ENCODE measurements around the gene C16orf90.
"Not testable (repeated sequence)": the region's sequence is repeated elsewhere in the genome, so short reads cannot be mapped to it uniquely, and the experiment has no call there.

The C16orf90 gene

DNA sequence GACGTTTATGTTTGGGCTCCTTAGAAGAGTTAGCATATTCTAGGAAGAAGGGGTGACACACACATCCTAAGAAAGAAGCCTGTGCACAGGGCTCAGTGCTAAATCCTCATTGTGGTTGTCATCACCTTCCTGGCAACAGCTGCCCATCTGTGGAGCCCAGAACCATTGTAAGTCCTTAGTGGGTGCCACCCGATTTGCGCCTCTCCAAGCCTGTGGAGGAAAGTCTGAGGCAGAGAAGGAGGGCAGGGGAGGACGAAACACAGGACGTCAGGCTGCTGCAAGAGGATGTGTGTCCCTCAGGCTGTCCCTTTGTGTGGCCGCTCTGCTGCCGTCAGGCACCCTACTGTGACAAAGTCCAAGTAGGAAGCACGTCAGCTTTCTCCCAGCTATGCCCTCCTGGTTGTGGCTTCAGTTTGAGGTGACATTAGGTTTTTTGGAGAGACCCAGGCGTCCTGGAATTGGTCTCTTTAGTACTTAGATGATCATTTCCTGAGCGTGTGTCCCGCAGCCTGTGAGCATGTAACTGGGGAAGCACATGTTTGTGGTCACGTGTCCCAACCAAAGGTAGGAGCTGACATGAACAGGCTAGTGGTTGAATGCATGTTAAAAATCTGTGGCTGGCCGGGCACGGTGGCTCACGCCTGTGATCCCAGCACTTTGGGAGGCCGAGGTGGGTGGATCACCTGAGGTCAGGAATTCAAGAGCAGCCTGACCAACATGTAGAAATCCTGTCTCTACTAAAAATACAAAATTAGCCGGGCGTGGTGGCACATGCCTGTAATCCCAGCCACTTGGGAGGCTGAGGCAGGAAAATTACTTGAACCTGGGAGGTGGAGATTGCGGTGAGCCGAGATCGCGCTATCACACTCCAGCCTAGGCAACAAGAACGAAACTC is 16.2 kb upstream of the C16orf90 start:
- DNase-seq = no peak

DNA sequence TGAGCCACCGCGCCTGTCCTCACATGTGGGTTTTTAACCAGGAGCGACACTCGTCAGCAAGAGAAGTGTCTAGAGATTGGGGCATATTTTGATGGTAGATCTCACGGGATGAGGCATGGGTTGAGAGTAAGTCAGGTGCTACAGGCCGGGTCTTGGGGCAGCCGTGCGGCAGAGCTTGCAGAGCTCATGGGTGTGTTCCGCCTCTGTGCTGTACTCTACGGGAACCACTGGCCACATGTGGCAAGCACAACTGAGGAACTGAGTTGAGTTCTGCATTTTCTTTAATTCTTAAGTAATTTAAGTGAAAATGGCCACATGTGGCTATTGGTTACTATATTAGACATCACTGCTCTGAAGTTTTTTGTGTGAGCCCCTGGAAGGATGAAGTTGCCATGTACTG is 15.1 kb upstream of the C16orf90 start:
- DNase-seq = no peak

DNA sequence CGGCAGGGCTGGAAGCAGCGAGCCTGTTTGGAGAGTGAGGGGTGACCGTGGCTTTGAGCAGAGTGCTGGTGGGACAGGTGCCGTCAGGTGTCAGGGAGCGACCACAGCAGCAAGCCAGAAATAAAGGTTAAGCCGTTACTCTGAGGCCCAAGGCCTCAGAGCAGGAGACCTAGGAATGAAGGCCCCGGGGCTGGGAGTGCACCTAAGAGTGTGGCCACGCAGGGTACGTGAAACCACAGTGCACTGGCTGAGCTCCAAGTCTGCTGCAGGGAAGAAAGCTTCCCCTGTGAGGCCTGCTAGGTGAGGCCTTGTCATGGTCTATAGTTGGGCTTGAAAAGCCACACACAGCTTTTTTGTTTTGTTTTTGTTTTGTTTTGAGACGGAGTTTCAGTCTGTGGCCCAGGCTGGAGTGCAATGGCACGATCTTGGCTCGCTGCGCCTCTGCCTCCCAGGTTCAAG is 14.2 kb upstream of the C16orf90 start:
- DNase-seq = no peak

DNA sequence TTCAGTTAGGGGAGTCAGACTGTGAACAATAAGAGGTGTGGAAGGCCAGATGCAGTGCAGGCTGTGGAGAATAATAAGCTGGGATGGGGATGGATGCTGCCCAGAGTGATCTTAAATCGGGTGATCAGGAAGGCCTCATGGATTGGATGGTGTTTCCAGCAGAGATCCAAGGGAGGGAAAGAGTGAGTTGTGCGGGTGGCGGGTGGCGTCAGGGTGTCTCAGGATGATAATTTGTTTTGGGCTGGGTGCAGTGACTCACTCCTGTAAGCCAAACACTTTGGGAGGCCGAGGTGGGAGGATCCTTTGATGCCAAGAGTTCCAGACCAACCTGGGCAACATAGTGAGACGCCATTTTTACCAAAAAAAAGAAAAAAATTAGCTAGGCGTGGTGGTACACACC is 13.4 kb upstream of the C16orf90 start:
- DNase-seq = no peak

DNA sequence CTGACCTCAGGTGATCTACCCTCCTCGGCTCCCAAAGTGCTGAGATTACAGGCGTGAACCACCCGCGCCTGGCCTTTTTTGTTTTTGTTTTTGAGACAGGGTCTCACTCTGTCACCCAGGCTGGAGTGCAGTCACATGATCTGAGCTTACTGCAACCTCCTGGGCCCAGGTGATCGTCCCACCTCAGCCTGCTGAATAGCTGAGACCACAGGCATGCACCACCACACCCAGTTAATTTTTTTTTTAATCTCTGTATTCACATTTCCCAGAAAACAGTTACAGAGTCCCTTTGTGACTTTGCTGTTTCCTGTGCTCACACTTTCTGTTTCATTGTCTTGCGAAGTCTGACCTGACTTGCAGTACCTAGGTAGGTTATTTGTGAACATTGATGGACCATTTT is 8.2 kb upstream of the C16orf90 start:
- DNase-seq = no peak

DNA sequence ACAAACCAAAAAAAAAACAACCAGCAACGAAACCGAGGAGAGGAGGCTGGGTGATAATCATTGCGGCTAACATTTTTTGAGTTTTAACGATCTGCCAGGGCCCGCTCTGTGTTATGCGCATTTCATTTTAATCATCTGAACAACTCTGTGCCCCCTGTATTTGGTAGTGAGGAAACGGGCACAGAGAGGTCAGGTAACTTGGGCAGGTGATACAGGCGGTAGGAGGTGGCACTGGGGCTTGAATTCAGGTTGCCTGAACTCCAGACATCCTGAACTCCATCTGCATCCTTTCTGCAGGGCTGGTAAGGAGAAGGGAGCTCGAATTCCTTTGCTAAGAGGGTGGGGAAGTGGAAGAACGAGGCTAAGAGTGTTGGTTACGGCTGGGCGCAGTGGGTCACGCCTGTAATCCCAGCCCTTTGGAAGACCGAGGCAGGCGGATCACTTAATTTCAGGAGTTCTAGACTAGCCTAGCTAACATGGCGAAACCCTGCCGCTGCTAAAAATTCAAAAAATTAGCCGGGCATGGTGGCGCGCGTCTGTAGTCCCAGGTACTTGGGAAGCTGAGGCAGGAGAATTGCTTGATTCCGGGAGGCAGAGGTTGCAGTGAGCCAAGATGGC is 6.6 kb upstream of the C16orf90 start:
- DNase-seq = no peak

DNA sequence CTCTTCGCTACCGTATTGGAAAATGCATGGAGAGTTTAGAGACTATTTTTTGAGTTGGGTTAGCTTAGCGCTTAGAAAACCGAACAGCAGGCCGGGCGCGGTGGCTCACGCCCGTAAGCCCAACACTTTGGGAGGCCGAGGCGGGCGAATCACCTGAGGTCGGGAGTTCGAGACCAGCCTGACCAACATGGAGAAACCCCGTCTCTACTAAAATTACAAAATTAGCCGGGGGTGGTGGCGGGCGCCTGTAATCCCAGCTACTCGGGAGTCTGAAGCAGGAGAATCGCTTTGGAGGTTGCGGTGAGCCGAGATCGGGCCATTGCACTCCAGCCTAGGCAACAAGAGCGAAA is 6.1 kb upstream of the C16orf90 start:
- not testable (repeated sequence) for DNase-seq

DNA sequence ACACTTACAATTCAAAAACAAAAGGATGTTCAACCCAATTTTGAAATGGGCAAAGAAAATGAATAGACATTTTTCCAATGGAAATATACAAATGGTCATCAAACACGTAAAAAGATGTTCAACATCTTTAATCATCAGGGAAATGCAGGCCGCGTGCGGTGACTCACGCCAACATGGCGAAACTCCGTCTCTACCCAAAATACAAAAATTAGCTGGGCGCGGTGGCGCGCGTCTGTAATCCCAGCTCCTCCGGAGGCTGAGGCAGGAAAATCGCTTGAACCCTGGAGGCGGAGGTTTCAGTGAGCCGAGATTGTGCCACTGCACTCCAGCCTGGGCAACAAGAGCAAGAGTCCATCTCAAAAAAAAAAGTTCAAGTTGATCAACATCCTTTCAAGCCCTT is 3.7 kb upstream of the C16orf90 start:
- no peak for DNase-seq

DNA sequence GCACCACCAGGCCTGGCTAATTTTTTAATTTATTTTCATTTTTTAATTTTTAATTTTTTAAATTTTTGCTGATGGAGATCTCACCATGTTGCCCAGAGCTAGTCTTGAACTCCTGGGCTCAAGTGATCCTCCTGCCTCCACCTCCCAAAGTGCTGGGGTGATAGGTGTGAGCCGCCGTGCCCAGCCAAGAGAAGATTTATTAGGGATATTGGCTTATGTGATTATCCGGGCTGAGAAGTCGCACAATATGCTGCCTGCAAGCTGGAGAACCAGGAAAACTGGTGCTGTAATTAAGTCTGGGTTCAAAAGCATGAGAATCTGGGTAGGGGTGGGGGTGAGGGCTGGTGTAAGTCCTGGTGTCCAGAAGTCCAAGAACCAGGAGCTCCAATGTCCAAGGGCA is 2.5 kb upstream of the C16orf90 start:
- no peak for DNase-seq

DNA sequence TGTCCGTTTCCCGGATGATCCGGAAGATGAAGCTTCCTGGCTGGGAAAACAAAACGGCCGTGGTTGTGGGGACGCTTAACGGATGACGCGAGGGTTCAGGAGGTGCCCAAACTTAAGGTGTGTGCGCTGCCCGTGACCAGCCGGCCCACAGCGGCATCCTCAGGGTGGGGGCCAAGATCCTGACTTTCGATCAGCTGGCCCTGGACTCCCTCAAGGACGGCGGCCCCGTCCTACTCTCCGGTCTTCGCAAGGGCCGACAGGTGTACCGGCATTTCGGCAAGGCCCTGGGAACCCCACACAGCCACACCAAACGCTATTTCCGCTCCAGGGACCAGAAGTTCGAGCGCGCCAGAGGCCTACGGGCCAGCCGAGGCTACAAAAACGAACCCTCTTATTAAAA is 1.1 kb upstream of the C16orf90 start:
- no peak for DNase-seq

DNA sequence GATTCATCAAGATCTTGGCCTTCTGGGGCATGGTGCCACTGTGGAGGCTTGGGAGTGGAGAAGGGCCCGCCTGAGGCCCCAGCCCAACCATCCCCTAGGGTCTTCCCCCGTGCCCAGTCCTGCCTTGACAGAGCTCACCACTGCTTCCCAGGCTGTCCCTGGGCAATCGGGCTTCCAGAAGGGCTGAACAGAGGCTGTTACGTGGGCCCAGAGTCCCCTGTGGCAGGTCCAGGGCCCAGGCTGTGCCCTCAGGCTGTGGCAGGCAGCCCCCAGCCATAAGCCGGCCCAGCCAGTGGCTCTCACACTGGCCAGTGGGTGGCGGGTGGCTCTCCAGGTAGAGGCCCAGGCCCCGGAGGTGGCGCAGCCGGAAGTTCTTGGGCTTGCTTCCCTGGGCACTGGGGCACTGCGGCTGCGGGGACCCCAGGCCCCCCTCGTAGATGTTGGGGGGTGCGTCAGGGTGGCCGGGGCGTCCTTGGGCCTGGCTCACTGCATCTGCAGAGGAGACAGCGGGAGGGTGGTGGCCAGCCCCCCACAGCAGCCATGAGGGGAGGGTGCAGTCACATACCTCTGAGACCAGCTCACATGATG is 809 bp downstream of the C16orf90 start:
- DNase-seq = no peak

DNA sequence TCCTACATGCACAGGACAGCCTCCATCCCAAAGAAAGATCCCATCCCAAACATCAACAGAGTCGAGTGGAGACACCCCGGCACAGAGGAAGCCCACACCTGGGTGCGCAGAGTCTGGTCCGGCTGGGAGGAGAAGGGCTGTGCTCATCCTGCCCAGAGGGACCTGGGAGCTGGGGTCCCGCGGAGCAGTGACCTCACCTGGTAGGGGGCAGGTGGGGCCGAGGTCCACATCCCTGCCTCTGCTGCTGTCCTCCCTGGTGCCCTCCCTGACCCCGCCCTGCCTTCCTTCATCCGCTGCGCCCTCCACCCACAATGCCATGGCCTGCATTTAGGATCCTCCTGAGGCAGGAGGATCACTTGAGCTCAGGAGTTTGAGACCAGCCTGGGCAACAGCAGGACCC is 2.9 kb downstream of the C16orf90 start:
- DNase-seq = no peak

DNA sequence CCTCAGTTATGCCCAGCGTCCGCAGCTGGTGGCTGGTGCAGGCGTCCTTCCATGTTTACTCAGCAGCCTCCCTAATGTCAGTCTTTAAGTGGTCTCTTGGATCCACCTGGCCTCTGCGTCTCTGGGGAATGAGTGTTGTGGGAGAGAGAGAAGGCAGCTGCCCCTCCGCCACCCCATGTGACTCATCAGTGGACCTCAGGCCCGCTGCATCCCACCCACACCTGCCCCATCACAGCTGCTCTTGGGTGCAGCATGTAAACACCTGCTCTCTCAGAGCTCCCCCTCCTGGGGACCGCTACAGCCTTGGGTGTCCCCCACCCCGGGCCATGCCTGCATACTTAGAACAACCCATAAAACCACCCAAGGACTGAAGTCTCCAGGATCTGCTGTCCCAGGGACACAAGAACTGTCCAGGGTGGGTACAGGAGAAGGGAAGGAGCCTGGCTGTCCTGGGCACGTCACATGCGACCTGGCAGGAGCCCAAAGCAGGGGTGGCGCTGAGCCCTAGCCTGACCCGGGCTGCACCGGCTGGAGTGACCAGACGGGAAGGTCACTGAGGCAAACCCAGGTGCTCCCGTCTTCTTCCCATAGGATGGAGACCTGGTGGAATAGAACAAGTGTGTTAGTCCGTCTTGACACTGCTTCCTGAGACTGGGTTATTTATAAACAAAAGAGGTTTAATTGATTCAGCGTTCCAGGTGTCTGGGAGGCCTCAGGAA is 4.2 kb downstream of the C16orf90 start:
- peak; percentile 86 for DNase-seq

DNA sequence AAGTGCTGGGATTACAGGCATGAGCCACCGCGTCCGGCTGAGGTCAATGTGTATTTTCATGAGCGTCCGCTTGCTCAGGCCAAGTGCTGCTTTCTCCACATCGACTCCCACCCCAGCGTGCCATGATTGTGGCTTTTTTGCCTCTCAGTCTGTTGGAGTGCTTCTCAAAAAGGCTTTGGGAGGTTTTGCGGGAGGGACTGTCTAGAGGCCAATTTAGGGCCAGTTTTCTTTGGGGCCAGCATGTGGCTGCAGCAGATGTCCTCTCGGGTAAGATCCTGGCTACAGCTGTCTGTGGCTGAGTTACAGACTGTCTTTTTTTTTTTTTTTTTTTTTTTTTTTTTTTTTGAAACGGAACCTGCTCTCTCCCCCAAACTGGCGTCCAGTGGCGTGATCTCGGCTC is 6.5 kb downstream of the C16orf90 start:
- peak; percentile 80 for DNase-seq

DNA sequence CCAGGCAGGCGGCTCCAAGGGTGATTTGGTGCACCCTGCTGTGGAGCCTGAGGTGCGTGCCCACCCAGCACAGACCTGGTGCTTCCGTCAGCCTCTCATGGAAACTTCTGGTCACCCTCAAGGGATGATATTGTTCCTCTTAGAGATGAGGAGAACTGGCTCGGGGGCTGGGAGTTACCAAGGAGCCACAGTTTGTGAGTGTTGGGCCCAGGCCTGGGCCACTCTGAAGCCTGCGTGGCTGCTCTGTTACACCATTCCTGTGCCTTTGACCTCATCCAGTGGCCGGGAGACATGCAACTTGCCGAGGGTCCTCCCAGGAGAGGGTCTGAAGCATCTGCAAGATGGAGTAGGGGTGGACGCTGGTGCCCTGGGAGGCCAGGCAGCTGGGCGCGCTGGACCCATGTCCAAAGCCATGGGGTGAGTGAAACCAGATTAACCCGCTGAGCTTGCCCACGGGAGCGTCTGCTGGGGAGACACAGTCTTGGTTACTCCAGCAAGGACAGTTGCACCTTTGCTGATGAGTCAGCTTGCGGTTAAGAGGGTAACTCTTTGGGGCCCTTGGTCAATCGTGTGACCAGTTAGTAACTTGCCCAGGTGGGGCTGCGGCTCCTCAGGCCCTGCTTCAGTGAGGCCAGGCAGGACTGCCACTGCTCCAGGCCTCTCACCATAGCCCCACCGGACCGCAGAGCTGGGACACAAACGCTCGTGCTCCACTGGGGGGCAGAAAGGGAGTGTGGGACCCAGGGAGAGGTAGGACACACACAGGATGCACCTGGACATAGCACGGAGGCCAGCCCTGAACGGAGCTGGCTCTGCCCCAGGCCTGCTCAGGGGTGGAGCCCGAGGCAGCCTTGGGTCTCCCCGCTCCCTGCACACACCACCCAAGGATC is 7.5 kb downstream of the C16orf90 start:
- no peak for DNase-seq

DNA sequence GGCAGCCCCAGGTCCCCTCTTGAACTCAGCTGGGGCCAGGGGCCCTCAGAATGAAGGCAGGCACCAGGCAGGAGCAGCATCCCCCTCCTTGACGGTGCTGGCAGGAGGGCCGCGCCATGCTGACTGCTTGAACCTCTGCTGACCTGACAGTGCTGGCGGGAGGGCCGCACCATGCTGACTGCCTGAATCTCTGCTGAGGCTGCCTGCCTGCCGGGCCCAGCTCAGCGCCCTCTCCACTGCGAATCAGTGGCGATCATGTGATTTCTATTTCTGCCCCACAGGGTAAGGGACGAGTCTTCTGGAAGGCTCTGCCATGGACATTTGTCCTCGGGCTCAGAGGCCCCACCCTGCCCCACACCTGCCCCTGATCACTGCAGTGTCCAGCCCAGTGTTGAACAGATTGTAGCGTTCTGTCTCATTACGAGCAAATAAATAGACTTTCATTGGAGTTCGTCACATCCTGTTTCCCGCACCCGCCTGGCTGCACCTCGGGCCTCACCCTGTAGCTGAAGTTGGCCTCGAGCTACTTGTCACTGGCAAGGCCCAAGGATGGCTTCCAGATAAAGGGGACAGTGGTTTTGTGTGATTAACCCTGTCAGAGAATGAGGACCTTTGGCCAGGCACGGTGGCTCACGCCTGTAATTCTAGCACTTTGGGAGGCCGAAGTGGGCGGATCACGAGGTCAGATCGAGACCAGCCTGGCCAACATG is 8.6 kb downstream of the C16orf90 start:
- no peak for DNase-seq

DNA sequence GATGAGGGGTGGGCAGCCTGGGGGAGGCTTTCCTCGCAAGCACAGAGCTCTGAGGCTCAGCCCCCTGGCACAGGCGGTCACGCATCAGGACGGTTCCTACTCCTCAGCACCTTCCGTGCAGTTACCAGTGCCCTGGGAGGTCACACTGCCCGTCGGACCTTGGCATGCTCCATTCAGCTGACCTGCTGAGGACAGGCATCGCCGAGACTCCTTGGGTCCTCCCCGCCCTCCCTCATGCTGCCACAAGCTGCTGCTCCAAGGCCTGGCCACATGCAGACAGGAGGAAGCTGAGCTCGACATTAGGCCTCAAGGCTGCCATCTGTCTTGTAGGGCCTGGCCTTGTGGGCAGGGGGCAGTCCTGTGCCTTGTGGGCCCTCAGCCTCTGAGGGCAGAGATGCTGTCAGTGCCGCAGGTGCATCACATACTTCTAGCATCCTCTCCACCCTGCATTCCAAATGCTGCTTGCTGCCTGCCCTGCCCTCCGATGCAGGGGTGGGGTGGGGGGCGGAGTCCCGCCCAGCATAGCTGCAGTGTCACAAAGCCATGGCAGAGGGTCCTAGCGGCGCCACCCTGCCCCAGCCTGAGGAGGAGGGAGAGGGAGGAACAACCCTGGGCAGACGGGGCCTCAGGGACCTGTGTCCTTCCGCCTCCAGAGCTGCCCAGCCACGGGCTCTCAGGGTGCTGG is 9.3 kb downstream of the C16orf90 start:
- no peak for DNase-seq

DNA sequence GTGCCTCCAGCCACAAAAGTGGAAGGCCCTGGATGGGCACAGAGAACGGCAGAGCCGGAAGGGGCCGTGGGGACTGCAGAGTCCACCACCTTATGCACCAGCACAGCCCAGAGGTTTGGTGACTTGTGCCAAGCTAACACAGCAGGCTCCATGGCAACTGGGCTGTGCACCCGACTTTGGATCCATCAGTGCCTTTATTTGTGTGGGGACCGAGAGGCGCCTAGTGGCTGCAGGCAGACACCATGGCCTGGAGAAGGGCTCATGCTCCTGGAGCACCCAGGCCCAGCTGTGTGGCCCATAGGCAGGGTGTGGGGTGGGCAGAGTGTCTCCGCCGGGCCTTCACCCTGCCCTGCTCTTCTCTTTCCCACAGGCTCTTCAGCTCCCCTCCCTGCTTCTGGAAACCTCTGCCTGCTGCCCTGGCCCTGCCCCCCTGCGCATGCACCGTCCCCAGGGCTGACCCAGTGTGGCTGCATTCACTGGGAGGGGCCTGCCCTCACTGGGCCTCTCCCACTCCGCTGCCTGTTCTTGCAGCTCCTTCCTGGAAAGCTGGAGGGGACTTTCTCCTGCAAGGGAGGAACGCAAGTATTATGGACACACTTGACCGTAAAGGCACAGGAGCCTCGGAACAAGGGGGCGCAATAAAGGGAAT is 10.1 kb downstream of the C16orf90 start:
- no peak for DNase-seq

DNA sequence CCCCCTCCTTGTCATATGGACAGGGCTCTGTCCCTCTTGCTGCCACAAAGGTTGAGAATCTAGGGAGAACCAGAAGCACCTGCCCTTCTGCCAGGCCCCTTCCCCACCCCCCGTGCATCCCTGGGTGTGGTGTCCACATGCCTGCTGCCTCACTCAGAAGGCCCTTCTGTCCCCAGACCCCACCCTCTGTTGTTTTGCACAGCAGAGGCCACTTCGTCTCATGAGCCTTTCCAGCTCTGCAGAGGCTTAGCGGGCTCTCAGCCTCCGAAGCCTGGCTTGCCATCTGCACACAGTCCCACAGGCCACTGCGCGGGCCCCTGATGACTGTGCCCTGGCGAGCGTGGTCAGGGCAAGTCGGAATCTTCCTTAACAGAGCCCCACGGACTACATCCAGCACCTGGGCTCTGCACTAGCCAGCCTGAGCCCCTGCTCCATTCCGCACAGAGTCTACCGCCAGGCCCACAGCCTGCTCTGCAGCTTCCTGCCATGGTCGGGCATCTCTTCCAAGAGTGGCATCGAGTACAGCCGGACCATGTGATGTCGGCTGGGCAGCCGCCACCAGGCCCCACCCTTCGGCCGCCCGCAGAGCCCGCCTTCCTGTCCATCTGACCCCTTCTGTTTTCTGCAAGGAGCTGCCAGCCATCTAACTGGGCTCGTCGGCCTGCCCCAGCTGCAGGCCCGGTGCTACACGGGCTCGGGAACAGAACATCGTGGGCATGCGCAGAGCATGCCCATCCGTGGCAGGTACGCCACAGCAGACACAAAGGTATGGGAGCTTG is 10.8 kb downstream of the C16orf90 start:
- peak; percentile 92 for DNase-seq

All from NCI-H524 treated with DMSO at 0.1 percent for 48 hours (cell line).